GM12864 (cell line): Measurements from ENCODE around the gene DYNC2I2.
"Not testable (repeated sequence)": the region's sequence is repeated elsewhere in the genome, so short reads cannot be mapped to it uniquely, and the experiment has no call there.

Experiments
- DNase-seq: peaks from one replicate; pipeline ENCODE4 v3.0.0-alpha.2; 2011; ENCODE audit warnings: low read depth
- H3K4me3 ChIP-seq: 2 replicates; pipeline ENCODE4 v1.5.1; 2011; ENCODE audit warnings: mild to moderate bottlenecking, low read depth, low read length, control low read depth
- TF ChIP-seq, protein P1 (sequence below): IDR thresholded peaks from 2 replicates; pipeline ENCODE4 v1.5.1; 2011; ENCODE audit warnings: low read depth, mild to moderate bottlenecking, moderate library complexity, low read length, control low read depth, inconsistent platforms; ENCODE audit errors: missing control alignments

Gene DYNC2I2

DNA sequence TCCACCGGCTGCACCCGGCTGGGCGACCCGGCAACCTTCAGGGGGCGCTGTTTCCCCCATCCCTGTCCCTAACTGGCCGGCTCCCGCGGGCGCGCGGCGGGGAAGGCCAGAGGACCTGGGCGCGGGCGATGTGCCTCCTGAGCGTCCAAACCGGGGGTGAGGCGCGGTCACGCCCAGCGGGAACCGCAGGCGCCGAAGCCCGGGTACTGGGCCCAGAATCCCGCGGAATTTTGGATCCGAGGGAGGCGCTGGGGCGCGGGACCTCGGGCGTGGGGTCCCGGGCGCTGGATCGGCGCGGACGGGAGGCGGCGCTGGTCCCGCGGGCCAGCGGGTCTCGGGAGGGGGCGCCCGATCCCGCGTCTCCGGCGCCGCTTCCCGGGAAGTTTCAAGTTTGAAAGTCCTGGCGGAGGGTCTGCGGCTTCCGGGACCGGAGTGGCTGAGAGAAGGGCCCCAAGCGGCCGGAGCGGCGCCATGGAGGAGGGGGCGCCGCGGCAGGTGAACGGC, 45.9 kb upstream of the DYNC2I2 start, which contains the start of gene PKN3:
PKN3 (plus strand) TSS at position 59 of the 504 bp plus-strand sequence; CDS start at position 472, 413 bp downstream.
- TF ChIP-seq, protein P1, sequence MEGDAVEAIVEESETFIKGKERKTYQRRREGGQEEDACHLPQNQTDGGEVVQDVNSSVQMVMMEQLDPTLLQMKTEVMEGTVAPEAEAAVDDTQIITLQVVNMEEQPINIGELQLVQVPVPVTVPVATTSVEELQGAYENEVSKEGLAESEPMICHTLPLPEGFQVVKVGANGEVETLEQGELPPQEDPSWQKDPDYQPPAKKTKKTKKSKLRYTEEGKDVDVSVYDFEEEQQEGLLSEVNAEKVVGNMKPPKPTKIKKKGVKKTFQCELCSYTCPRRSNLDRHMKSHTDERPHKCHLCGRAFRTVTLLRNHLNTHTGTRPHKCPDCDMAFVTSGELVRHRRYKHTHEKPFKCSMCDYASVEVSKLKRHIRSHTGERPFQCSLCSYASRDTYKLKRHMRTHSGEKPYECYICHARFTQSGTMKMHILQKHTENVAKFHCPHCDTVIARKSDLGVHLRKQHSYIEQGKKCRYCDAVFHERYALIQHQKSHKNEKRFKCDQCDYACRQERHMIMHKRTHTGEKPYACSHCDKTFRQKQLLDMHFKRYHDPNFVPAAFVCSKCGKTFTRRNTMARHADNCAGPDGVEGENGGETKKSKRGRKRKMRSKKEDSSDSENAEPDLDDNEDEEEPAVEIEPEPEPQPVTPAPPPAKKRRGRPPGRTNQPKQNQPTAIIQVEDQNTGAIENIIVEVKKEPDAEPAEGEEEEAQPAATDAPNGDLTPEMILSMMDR, result peak; percentile 83
- H3K4me3 ChIP-seq, result peak within 1 kb of the TSS; percentile 66
- DNase-seq, result no peak

DNA sequence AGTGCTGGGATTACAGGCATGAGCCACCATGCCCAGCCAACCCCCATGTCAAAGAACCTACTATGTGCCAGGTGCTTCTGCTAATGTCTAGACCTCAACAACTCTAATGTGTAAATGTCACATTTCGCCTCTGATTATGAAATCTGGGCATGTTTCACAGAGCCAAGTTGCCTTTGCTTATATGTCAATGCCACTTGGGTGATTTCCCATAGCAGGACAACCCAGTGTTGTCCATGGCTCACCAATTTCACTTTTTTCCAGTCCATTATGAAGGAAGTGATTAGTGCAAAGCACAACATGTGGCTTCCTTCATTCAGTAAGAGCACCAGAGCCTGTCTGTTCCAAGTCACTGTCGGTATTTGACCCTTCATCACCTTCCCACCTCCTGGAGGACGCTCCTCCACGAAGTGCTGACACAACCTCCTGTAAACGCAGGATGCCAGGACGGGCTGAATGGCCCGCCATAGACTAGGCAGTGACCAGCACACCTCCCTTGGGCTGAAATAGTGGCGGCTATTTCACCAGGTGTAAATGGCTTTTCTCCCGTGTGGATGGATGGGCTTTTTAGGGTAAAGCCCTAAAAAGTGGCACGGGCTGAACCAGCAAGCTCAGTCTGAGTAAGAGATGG, 44.7 kb upstream of the DYNC2I2 start:
- no peak overlapping the region; the same call in 1 of the 2 replicates for H3K4me3 ChIP-seq
- no peak for DNase-seq
- TF ChIP-seq, protein P1, result no peak

DNA sequence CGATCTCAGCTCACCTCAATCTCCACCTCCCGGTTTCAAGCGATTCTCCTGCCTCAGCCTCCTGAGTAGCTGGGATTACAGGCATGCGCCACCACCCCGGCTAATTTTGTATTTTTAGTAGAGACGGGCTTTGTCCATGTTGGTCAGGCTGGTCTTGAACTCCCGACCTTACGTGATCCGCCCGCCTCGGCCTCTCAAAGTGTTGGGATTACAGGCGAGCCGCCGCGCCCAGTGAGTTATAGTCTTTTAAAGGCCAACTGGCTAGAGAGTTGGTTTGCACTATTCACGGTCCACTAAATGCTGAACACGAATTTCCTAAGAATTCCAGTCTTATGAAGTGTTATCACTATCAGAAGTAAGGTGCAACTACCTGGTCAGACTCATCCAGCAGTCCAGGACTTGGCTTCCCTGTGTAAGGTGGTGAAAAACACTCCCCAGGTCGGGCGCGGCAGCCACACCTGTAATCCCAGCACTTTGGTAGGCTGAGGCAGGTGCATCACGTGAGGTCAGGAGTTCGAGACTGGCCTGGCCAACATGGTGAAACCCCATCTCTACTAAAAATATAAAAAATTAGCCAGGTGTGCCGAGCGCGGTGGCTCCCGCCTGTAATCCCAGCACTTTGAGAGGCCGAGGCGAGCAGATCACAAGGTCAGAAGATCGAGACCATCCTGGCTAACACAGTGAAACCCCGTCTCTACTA, 42.6 kb upstream of the DYNC2I2 start:
- not testable (repeated sequence) for H3K4me3 ChIP-seq, DNase-seq

DNA sequence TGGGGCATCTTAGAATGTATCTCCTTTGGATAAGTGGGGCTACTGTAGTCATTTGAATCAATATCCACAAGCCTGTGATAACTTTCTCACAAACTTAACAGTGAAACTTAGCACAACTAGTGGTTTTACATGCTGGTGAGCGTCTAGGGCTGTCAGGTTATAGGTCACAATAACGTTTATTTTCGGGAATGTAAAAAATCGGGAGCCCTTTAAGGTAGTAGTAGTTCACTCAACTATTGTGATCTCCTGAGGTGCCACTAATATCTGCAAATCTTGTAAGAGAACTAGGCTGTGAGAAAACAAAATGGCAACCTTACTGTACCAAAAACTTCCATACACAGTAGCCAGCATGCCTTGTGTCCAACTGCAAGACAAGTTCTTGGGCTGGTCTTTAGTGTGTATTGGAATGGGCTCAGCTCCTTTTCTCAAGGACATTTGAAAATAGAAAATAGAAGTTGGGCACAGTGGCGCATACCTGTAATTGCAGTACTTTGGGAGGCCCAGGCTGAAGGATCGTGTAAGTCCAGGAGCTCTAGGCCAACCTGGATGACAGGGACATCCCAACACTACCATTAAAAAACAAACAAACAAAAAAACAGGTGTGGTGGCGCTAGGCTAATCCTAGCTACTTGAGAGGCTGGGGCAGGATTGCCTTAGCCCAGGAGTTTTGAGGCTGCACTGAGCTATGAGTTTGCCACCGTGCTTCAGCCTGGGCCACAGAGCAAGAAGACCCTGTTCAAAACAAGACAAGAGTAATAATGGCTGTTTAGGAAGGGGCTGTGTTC, 40.5 kb upstream of the DYNC2I2 start:
- no peak for DNase-seq
- TF ChIP-seq, protein P1, result no peak
- H3K4me3 ChIP-seq, result no peak overlapping the region

DNA sequence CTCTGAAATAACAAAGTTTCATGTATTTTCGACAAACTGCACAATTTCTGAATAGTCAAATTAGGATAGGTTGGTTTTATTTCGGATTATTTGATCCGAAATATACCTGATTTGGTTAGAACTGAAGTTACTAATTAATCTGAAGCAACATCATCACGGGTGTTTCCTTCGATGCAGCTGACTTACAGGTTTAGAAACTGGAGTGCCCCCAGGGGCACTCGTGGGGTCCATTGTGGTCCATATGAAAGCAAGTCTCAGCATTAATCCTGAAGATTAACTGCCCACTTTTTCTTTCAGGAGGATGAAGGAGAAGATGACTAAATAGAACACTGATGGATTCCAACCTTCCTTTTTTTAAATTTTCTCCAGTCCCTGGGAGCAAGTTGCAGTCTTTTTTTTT, 37.7 kb upstream of the DYNC2I2 start:
- no peak overlapping the region for H3K4me3 ChIP-seq
- TF ChIP-seq, protein P1, result no peak
- no peak for DNase-seq

DNA sequence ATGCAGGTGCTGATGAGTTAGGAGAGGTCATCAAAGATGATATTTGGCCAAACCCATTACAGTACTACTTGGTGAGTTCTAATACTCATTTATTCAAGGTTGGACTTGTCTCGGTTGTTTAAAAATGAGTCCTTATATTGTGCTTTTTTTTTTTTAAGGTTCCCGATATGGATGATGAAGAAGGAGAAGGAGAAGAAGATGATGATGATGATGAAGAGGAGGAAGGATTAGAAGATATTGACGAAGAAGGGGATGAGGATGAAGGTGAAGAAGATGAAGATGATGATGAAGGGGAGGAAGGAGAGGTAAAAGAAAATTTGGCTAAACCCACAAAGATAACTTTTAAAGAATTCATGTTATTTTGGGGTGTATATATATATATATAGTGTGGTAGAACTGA, 37.1 kb upstream of the DYNC2I2 start:
- DNase-seq, H3K4me3 ChIP-seq: not testable (repeated sequence)

DNA sequence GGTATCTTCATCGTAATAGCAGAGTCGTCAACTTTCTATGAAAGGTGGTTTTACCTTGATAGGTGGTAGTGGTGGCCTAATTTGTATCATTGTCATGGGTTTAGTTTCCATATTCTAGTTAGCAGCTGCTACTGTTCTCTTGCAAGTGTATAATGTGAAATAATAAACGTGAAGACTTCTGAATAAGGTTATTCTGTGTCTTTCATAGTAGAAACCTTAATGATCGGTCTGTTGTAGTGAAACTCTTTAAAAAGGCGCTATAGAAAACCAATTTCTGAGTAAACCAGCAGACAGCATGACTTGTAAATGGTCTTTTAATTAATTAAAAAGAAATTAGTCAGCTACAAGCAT, 34.0 kb upstream of the DYNC2I2 start:
- TF ChIP-seq, protein P1, result no peak
- DNase-seq, result no peak
- peak overlapping the region; percentile 99 for H3K4me3 ChIP-seq
